DMS53 treated with DMSO at 0.1 percent for 48 hours (cell line): ENCODE results near the gene SH3BP2.
A peak's percentile ranks its signal among the peaks of the same experiment; 100 is the strongest.

Experiments
- DNase-seq: peaks from one replicate; lab custom pipeline; 2025; ENCODE audit not compliant: unreplicated experiment; lab: John Stamatoyannopoulos, UW

SH3BP2 gene, protein sequence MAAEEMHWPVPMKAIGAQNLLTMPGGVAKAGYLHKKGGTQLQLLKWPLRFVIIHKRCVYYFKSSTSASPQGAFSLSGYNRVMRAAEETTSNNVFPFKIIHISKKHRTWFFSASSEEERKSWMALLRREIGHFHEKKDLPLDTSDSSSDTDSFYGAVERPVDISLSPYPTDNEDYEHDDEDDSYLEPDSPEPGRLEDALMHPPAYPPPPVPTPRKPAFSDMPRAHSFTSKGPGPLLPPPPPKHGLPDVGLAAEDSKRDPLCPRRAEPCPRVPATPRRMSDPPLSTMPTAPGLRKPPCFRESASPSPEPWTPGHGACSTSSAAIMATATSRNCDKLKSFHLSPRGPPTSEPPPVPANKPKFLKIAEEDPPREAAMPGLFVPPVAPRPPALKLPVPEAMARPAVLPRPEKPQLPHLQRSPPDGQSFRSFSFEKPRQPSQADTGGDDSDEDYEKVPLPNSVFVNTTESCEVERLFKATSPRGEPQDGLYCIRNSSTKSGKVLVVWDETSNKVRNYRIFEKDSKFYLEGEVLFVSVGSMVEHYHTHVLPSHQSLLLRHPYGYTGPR

DNA sequence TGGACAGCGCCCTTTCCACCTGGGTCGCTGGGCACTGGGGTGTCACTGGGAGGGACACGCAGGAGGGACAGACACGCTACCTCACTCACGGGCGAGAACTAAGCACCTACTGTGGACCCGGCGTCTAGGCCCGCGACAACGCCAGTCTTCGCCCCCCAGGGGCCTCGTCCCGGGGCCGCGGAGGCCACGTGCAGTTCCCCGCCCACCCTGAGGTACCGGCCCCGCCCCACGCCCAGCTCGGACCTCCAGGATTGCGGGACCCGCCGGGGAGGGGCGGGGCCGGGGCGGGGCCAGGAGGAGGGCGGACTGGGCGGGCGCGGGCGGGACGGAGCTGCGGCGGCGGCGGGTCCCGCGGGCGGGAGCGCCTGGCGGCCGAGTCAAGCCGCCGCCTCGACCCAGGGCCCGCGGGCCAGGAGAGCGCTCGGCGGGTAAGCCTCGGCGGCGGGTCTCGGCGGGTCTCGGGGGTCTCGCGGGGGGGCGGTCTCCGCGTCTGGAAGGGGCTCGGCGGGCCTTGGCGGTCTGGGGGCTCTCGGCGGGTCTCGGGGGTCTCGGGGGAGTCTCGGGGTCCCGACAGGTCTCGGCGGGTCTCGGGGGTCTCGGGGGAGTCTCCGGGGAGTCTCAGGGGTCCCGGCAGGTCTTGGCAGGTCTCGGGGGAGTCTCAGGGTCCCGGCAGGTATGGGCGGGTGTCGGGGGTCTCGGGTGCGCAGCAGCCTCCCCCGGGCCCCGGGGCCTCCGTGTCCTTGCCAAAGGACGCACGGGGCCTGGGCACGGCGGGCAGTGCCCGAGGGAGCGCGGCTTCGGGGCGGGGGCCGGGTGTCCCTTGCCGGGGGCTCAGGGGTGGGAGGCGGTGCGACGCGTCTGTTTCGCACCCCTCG lies at the start of gene SH3BP2:
SH3BP2 (plus strand) TSS at position 375 of the 875 bp plus-strand sequence. CDS start 27,533 bp downstream, outside the sequence.
- DNase-seq = peak; percentile 40

DNA sequence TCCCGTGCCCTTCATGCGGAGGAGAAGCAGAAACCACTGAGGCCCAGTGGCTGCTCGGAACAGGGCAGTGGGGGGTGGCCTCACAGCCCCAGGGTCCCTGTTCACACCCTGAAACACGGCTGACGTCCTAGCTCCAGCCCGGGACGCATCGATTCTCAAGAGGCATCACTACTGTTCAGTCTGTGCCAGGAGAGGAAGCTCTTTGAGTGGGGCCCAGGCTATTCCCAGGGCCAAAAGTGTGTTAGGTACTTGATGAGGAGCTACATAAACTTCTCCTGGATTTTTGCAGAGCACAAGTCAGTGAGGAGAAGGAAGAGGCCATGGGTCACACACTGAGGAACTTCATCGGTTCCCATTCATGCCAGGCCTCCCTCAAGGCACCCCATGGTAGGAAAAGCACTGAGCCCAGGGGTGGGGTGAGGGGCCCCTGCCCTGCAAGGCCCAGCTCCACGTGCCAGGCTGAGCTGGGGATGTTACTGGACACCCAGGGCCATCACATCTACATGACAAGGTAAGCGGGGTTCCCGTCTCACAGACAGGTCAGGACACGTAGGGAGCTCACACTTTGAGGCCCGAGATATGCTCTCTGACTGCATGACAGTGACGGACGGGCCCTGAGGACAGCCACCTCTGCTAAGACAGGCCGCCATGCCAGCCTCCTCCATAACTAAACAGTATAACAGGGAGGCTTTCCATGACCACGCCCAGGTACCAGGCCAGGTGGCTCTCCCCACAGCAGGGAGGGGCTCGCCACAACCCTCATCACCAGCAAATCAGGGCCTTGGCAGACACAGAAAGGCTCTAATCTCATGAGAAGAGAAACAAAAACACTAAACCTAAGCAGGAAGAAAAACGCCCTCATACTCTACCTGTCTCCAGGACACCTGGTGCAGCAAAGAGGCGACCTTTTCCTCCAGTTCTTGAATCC lies 49.1 kb upstream of the SH3BP2 start:
- no peak for DNase-seq

DNA sequence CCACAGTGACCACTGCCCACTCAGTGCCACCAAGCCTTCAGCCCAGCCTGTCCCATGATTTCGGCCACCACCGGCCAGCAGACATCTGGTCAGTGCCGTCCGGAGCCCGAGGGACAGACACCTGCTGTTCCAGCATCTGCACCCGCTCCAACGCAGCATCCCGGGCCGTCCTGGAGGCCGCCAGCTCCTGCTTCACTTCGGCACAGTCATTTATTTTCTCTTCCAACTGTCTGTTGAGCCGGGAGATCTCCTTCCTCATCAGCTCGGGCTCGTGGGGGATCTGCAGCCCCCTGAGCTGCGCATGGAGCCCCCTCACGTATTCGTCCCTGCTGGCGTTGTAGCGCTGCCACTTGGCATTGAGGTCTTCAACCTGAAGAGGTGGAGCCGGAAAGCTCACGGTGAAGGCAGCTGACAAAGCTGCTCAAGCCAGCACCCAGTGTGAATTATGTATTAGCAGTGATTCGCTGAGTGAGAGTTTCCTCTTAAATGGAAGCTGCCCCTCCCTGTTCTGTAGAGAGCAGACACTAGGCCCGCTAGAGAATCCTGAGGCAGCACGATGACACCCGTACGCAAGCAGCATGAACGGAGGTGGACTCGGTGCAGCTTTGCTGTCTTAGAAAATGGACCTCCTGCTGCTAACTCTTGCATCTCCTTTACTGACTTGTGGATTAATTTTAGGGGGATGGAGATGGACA lies 48.2 kb upstream of the SH3BP2 start:
- DNase-seq = no peak

DNA sequence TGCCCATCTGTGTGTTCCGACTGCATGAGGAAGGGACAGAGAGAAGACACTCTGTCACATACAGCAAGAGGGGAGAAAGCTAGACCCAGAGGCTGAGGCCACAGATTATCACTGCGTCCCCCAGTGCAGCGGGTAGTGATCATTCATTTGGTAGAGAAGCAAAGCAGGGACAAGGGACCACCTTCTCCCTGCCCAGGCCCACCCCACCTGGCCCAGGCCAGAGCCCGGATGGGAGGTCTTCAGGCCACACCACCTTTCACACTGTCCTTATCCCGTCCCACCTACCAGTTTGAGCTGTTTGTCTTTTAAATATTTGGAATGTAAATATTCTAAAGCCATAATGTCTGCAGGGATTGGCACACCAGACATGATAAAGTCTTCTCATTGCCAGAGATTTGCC lies 47.4 kb upstream of the SH3BP2 start:
- no peak for DNase-seq

DNA sequence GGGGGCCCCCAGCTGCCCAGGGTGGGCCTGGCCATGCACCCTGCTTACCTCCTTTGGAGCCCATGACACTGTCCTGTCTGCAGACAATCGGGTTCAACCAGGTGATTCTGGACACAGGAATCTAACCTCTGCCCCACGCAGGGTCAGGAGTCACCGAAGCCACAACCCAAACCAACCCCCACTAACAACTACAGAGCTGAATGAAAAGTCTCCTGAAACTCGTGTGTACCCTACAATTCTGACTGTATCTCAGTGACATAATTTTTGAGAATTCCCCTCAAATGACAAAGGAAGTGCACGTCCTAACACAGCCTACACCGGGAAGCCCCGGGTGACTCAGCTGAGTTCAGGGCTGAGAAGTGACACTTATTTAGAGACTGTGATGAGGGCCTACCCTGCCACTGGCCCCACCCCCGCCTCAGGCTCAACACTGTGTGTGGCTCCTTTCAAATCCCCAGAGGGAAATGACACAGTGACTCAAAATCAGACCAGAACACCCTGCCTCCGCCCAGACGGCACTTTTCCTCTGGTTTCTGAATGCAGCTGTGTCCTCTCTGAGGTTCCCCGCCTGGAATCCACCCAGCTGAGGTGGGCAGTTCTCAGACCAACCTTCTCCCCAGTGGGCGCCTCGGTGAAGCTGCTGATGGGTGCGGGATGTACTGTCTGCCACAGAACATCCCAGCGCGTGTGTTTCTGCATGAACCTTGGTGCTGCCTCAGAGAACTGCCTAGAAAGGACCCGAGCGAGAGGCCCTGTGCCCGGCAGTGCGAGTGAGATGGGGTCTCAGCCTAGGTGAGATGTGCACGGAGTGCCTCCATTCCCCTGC lies 46.7 kb upstream of the SH3BP2 start:
- DNase-seq = peak; percentile 33

DNA sequence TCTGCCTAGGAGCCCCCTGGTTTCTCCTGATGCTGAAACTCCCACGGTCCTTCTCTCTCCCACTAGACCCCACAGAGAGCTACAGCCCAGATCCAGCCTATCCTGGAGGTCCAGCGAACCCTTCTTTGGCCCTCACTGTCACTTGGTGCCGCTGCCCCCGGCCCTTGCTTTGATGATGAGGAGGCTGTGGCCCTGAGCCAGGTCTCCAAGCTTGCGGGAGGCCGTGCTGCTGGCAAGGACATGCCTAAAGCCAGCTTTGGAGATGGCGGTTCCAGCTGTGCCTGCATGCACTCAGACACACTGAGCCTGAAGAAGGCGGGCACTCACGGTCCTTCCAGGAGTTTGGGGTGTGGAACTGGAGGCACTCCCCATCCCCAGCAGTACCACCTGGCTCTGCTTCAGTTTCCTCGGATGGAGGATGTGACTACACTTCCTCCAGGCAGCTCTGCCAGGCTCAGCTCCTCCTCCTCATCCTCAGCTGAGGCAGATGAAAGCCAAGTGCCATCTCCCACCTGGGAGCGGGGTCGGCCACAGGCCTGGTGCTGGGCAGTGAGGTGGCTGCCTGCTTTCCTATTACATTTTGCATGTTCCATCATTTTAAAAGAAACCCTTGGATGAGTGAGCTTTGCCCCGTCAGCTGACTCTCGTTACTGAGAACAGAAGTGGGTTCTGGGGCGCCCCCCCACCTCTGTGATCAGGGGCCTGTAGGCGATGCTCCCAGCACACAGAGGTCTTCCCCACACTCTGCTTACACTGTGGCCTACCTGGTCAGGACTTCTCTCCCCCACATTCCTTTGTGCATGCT lies 45.8 kb upstream of the SH3BP2 start:
- no peak for DNase-seq

DNA sequence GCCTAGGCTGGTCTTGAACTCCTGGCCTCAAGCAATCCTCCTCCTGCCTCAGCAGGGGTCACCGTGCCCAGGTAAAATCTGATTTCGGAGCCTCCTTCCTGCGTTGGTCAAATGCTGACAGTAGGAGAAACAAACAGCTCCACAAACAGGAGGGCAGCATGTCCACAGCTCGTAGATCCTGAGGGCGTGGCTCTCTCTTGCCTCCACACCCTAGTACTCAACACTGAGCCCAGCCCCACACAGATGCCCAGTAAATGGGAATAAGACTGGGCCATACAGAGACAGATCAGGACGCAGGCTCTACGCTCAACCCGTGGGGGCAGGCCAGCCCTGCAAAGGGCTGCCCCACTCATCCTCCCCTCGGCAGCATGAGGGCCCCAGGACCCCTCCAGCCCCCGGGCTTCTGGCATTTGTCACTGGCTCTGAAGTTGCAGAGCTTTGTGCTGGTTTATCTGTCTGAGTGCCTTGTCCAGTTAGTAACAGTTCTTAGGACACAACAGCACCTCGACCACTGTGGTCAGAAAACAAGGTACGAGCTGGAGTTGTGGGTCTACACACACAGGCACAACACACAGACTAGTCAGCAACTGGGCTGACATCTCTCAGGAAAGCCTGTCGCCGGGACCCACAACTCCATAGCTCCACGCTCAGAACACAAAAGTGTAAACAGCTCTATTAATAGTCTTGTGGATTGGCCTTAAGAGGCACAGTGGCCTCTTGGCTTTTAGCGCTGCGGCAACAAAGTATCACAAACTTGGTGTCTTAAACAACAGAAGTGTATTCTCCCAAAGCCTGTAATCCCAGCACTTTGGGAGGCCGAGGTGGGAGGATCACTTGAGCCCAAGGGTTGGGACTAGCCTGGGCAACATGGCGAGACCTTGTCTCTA lies 41.9 kb upstream of the SH3BP2 start:
- no peak for DNase-seq

DNA sequence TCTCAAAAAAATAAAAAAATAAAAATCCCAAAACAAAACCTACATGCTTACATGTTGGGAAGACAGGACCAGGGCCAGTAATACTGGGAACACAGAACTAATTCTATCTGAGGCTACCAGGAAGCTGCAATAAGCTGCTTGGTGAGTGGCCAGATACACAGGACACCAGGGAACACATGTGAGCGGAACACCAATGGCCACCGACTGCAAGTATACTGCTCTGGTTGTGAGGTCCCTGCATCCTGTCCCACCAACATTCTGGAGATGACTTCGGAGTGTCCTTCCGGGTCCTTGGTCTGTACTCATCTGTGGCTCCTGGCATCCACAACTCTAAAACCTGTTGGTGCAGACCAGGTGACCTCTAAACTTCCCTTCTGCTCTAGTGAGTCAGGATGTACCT lies 39.4 kb upstream of the SH3BP2 start:
- DNase-seq = no peak

DNA sequence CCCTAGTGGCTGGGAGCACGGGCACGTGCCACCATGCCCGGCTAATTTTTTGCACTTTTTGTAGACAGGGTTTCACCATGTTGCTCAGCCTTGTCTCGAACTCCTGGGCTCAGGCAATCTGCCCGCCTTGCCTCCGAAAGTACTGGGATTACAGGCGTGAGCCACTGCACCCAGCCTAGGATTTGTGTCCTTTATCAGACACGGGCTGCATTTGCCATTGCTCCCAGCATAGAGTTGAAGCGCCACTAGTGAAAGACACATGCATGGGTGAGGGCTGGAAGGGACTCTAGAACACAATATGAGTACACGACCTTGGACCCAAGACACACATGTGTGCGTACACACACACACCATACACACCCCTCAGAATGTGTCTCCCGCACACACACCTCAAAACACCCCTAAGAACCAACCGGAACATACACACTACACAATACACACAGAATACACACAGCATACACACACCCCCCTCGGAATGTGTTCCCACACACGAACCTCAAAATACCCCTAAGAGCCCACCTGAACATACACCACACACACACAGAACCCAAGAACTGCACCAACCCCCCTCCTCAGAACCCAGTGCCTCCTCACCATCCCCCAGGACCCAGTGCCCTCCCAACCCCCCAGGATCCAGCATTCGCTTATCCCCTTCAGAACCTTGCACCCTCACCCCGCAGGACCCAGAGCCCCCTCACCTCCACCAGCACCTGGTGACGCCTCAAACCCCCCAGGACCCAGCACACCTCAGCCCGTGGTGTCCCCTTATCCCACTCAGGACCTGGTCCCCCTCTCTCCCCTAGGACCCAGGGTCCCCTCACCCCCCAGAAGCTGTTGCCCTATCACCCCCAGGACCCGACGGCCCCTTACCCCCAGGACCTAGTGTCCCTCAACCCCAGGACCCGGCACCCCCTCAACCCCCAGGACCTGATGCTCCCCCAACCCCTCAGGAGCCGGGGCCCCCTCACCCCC lies 37.8 kb upstream of the SH3BP2 start:
- DNase-seq = no peak

DNA sequence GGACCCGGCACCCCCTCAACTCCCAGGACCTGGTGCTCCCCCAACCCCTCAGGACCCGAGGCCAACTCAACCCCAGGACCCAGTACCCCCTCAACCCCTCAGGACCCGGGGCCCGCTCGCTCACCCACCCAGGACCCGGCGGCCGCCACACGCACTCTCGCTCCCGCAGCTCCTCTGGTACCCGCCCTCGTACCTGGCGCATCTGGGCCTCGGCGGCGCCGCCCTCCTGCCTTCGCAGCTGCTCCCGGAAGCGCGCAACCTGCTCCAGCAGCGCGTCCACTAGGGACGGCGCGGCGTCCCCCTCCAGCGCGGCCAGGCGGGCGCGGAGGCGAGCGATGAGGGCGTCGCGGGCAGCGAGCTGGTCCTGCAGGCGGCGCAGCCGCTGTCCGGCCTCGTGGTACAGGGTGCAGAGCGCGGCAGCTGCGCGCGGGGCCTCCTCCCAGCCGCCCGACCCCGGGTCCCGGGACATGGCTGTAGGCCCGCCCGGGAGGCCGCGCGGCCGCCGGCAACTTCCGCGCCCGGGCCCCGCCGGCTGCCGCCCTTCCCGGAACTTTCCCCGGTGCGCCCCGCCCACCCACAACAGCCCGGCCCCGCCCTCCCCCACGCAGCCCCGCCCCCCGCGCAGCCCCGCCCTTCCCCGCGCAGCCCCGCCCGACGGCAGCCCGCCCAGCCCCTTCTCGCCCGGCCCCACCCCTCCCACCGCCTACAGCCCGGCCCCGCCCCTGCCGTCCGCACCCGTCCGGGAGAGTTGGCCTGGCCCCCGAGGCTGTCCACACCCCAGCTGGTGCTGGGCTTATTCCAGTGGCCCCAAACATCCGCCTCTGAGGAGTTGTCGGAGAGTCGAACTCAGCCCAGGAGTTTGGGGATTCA lies 36.8 kb upstream of the SH3BP2 start, which contains the start of gene TNIP2:
TNIP2 (minus strand) TSS at position 516 of the 870 bp plus-strand sequence; CDS start at position 469, 47 bp downstream.
- peak; percentile 89 for DNase-seq

DNA sequence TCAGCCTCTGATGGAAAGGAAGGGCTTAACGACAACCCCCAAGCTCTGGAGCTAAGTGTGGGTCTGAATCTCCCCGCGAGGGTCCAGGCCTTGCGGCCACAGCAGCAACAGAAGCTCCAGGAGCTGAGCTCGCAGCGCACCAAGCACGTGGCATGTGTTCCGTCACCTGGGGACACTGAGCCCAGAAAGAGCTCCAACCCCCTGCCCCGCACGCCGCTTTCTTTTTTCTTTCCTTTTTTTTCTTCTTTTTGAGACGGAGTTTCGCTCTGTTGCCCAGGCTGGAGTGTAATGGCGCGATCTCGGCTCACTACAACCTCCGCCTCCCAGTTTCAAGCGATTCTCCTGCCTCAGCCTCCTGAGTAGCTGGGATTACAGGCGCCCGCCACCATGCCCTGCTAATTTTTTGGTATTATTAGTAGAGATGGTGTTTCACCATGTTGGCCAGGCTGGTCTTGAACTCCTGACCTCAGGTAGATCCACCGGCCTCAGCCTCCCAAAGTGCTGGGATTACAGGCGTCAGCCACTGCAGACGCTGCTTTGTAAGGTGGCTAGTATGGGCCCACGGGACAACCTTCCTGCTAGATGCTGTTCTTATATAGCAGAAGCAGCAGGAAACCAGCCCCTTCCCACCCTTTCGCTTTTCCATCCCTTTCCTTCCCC lies 36.1 kb upstream of the SH3BP2 start:
- DNase-seq = no peak

DNA sequence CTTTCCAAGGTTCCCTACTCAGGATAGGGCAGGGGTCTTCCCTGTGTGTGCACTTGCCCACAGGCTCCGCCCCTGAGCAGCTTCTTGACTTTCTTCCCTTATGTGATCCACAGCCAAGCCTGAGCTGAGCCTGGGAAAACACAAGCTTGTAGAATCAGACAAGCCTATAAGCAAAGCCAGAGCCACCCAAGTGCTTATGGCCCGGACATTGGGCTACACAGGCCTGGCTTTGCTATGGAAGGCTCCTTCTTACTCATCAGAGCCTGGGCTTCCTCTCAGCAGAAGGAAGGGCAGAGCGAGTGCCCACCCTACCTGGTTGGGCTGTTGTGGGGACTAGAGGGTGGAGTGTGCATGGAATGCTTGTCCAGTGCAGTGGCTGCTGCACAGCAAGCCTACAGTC lies 35.5 kb upstream of the SH3BP2 start:
- DNase-seq = no peak

DNA sequence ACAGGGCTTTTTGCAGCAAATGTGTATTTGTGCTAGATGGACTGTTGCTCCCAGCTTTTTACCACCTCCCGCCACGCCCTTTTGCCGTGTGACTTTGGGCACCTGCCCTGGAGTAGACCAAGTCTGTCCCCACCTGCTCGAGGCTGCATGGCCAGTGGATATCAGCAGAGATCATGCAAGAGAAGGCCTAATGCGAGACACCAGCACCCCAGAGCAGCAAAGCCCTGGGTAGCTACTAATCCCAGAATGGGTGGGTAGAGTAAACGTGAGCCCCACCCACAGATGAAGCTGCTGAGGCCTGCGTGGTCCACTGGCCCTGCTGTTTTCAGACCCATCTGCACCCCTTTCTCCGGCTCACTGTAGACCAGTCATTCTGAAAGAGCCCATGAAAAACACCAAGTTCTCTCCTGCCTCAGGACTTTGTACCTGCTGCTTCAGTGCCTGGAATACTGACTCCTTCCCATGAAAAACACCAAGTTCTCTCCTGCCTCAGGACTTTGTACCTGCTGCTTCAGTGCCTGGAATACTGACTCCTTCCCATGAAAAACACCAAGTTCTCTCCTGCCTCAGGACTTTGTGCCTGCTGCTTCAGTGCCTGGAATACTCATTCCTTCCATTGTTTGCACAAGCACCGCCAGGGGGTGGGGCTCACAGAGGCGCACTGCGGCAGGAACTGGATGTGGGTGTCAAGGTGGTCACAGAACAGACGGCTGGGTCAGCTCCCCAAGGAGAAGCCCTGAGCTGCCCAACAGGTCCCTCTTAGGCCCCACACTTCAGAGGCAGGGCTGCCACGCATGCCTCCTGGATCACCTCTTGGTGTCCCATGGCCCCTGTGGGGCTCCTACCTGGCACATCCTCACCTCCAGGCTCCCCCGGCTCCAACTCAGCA lies 31.6 kb upstream of the SH3BP2 start:
- peak; percentile 14 for DNase-seq

DNA sequence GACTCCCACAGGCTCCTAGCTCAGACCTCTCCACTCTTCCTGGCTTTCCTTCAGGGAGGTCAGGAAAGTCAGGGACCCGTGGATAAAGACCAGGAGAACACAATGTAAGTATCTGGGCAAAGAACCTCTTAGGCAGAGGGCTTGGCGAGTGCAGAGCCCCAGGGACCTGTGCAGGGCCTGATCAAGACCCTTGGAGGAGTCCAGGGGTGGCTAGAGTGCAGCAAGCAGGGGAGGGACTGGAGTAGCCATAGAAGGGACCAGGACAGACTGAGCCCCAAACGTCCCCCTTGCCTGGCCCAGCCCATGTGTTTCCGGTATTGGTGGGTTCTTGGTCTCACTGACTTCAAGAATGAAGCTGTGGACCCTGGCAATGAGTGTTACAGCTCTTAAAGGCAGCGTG lies 30.8 kb upstream of the SH3BP2 start:
- no peak for DNase-seq
